SH-SY5Y (cell line): Measurements from ENCODE around the gene CYP1B1.

Source experiments
- GATA2 ChIP-seq: IDR thresholded peaks from 2 replicates; pipeline ENCODE4 v1.6.1; 2011; ENCODE audit warnings: mild to moderate bottlenecking, low read depth, low read length
- GATA3 ChIP-seq: IDR thresholded peaks from 2 replicates; pipeline ENCODE4 v1.6.1; 2011; ENCODE audit warnings: low read depth, mild to moderate bottlenecking, low read length, moderate library complexity

The CYP1B1 gene

DNA sequence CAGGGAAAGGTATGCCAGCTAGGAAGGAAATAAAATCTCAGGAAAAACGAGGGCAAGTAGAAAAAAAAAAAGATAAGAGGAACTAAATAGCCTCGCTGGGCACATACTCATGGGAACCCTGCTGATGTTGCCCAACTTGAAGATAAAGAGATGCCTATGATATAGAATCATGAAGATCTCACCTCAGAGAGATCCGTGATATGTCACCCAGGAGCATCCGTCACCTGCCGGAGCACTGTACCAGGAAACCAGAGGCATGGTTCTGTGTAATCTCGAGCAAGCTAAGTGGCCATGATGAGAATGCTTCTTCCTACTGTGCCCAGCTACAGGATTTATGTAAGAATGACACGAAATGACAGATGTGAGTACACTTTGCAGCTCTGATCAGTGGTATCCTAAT lies 40.0 kb downstream of the CYP1B1 start:
- TF ChIP-seq GATA3, result no peak
- no peak for TF ChIP-seq GATA2

DNA sequence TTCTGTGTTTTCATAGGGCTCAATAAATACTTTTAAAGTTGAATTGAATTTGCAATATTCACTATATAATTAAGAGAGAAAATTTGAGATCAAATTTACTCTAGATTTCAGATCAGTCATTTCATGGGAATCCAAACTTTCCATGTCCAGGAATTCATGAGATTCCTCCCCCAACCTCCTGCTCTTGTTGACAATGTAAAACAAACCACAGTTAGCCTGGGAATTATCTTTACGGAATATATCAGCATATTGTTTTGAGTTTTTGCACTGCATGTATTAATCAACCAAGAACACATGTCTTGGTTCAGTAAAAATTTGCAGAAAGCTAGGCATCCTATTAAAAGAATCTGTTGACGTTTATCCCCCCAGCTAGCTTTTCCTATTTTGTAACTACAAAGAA lies 42.3 kb downstream of the CYP1B1 start:
- TF ChIP-seq GATA3 (no peak), GATA2 (no peak)

DNA sequence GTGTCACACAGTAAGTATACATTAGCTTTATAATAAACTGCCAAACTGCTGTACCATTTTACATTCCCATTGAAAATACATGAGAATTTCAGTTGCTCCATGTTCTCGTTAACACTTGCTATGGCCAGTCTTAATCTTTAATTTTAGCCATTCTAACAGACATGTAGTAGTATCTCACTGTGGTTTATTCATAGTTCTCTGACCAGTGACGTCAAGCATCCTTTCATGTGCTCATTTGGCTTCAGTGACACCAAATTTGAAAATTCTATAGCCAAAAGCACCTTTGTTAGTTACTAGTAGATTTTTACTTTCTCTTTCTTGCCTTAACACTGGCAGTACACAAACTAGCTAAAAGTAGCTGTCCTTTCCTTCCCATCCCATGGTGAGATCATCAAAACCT lies 43.0 kb downstream of the CYP1B1 start:
- TF ChIP-seq GATA3 (no peak), GATA2 (no peak)

DNA sequence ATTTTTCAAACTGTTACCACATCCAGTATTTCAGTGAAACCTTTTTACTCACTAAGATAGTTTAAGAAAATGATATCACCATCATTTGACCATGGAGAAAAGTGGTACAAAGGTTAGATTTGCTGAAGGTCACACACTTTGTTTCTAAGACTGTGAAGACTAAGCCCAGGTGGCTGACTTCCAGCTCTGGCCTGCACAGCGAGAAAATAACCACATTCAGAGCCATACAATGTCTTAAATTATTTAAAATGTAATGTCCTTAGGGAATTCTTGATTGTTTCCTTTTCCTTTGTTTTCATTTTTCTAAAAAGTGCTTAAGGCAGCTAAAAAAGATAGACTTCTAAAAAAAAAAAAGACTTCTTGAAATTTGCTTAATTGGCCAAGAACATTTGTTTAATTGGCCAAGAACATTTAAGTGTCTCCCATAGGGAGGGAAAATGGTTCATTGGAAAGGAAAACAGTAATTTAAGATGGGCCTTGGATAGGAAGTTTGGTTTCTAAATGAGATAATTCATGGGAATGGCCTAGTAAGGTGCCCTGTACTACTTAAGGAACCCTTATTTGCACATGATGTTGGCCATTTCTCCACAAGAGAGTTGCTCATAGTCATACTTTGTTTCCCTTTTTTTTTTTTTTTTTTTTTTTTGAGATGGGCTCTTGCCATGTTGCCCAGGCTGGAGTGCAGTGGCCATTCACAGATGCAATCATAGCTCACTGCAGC lies 45.2 kb downstream of the CYP1B1 start:
- no peak for TF ChIP-seq GATA3
- TF ChIP-seq GATA2, result no peak

DNA sequence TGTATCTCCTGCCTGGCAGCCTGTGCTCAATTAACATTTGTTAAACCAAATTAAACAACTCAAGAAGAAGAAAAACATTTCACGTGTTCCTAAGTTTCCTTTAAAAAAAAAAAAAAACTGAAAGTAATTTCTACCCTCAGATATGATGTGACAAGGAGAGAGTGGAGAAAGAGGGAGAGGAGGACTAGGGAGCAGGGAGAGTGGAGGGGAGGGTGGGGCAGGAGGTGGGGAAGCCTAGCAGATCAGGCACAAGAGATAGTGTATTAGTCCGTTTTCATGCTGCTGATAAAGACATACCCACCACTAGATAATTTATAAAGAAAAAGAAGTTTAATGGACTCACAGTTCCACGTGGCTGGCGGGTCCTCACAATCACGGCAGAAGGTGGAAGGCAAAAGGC lies 46.4 kb downstream of the CYP1B1 start:
- TF ChIP-seq GATA2 (no peak), GATA3 (no peak)

DNA sequence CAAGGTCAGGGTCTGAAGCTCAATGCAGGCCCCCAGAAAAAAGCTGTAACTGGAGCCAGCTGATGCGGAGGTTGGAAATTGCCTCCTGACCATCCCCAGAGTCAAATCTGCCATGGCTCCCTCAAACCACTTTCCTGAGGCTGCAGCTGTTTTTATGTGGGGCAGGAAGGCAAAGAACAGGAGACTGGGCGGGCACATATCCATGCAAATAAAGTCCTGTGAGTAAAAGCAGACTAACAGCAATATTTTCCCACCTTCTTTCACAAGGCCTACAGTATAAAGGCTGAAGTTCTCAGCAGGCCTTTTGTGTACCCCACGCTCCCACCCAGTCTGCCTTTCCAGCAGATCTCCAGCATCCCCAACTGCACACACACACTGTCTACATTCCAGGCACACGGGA lies 47.1 kb downstream of the CYP1B1 start:
- TF ChIP-seq GATA3, result no peak

DNA sequence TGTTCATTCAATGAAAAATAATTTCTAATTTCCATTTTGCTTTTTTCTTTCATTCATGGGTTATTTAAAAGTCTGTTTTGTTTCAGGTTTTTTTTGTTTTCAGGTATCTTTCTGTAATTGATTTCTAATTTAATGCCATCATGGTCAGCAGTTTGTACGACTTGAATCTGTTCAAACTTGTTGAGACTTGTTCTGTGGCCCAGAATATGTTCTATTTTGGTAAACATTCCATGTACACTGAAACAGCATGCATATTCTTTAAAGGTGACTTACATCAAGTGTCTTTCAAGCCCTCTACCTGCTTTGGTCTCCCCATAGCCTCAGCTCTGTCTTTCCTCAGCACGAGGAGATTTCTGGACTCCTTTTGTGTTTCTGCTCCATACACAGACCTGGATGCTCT lies 49.1 kb downstream of the CYP1B1 start:
- TF ChIP-seq GATA2, result no peak
- TF ChIP-seq GATA3, result no peak

DNA sequence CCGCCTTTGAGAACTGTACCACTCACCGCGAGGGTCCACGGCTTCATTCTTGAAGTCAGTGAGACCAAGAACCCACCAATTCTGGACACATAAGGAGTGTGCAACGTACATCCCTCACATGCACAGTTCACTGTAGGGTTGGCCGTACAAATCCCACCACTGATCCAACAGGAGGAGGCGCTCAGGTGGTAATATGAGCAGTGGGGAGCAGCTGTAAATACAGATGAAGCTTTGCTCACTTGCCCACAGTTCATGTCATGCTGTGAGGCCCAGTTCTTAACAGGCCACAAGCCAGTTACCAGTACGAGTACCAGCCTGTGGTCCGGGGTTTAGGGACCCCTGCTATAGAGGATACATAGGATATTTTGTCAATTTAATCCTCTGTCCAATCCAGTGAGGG lies 54.4 kb downstream of the CYP1B1 start:
- TF ChIP-seq GATA2 (no peak), GATA3 (no peak)

DNA sequence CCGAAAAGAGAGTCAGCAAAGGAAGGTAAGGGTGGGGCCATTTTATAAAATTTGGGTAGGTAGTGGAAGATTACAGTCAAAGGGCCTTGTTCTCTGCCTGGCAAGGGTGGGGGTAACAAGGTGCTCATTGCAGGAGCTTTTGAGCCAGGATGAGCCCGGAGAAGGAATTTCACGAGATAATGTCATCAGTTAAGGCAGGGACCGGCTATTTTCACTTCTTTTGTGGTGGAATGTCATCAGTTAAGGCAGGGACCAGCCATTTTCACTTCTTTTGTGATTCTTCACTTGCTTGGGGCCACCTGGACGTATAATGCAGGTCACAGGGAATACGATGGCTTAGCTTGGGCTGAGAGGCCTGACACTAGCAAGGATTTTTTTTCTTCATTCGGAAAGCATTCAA lies 58.1 kb downstream of the CYP1B1 start:
- TF ChIP-seq GATA3 (no peak), GATA2 (no peak)
